B cell (primary cell): ENCODE results near the gene CDX1. TPM values are rescaled to one million over a fixed set of nuclear protein-coding genes. Genes with fewer than 3 reads are reported as not detected.

Experiments used
- ATAC-seq: fragments of 200-7000 bp; cut with Tn5 transposase; one replicate; pipeline ENCODE4 v1.10.0; 2021; ENCODE audit warnings: low read depth, mild to moderate bottlenecking, moderate number of reproducible peaks, moderate library complexity
- CTCF ChIA-PET: fragments of 350-600 bp; sonication (Branson Sonifier 250); formaldehyde crosslinking; loops from one replicate; lab custom pipeline; 2021; ENCODE audit warnings: antibody characterized with exemption, inconsistent platforms; lab: Charles Lee
- POLR2A ChIA-PET: fragments of 350-600 bp; sonication (Branson Sonifier 250); formaldehyde crosslinking; loops from one replicate; lab custom pipeline; 2021; ENCODE audit warnings: antibody characterized with exemption; lab: Charles Lee
- DNase-seq: peaks from one replicate; pipeline ENCODE4 v3.0.0; 2013
- H2AFZ ChIP-seq: 2 replicates; pipeline ENCODE4 v1.6.1; 2012; ENCODE audit warnings: mild to moderate bottlenecking, low read depth, low read length; ENCODE audit not compliant: insufficient read depth, poor library complexity, severe bottlenecking
- H3K27ac ChIP-seq, 2 donors: 1 replicate in 1 of 2; 2 replicates in 1 of 2; pipeline ENCODE4 v1.5.1; 2012 to 2013; ENCODE audit warnings: low read length in 2 of 2, mild to moderate bottlenecking in 2 of 2, moderate library complexity in 1 of 2
- H3K27me3 ChIP-seq, 4 experiments: fragments of 200-600 bp in 1 of 4; sonication (generic) in 1 of 4; replicated peaks in 1 of 4; 1 replicate in 2 of 4; 2 replicates in 2 of 4; pipeline versions ENCODE4 v1.6.1 to v1.7.0; 2013 to 2016; ENCODE audit warnings: low read length in 3 of 4, mild to moderate bottlenecking in 2 of 4, mixed read lengths in 1 of 4, moderate library complexity in 1 of 4; ENCODE audit not compliant: insufficient read depth in 4 of 4, control insufficient read depth in 3 of 4; ENCODE audit errors: control extremely low read depth in 1 of 4
- H3K36me3 ChIP-seq, 2 experiments: replicated peaks in 1 of 2; 1 replicate in 1 of 2; 2 replicates in 1 of 2; pipeline versions ENCODE4 v1.6.1 to v1.7.1; 2013; ENCODE audit warnings: low read length in 1 of 2; ENCODE audit not compliant: insufficient read depth in 2 of 2, control insufficient read depth in 1 of 2; ENCODE audit errors: control extremely low read depth in 1 of 2, extremely low read depth in 1 of 2
- H3K4me1 ChIP-seq, 2 donors: fragments of 200-600 bp in 1 of 2; sonication (generic) in 1 of 2; 1 replicate in 1 of 2; 2 replicates in 1 of 2; pipeline versions ENCODE4 v1.5.1 to v1.6.1; 2013 to 2017; ENCODE audit warnings: low read length in 2 of 2; ENCODE audit not compliant: control insufficient read depth in 2 of 2, insufficient read depth in 2 of 2
- H3K4me2 ChIP-seq: replicated peaks from 2 replicates; pipeline ENCODE3; 2012; ENCODE audit warnings: mild to moderate bottlenecking, low read depth, low read length; ENCODE audit not compliant: poor library complexity, severe bottlenecking
- H3K4me3 ChIP-seq, 5 experiments: fragments of 200-600 bp in 1 of 5; sonication (generic) in 1 of 5; 1 replicate in 3 of 5; 2 replicates in 2 of 5; pipeline versions ENCODE4 v1.5.1 to v1.7.0; 2011 to 2016; ENCODE audit warnings: low read length in 4 of 5, mild to moderate bottlenecking in 4 of 5, low read depth in 2 of 5, control low read depth in 1 of 5, moderate library complexity in 1 of 5; ENCODE audit not compliant: insufficient read depth in 1 of 5; ENCODE audit errors: control extremely low read depth in 1 of 5, extremely low read depth in 1 of 5
- H3K79me2 ChIP-seq: fragments of 200-600 bp; sonication (generic); one replicate; pipeline ENCODE4 v1.6.0; 2016; ENCODE audit warnings: low read length; ENCODE audit not compliant: control insufficient read depth, insufficient read depth
- H3K9ac ChIP-seq: fragments of 200-600 bp; sonication (generic); 2 replicates; pipeline ENCODE4 v1.6.1; 2017; ENCODE audit warnings: mild to moderate bottlenecking, low read length, moderate library complexity
- H3K9me3 ChIP-seq, 3 donors: one replicate each; pipeline versions ENCODE4 v1.6.1 to v1.7.1; 2013; ENCODE audit warnings: low read length in 2 of 3; ENCODE audit not compliant: control insufficient read depth in 2 of 3, insufficient read depth in 1 of 3; ENCODE audit errors: control extremely low read depth in 1 of 3
- H4K20me1 ChIP-seq: 2 replicates; pipeline ENCODE4 v1.6.0; 2012; ENCODE audit warnings: mild to moderate bottlenecking, low read length; ENCODE audit not compliant: insufficient read depth, control insufficient read depth, poor library complexity, severe bottlenecking
- H3K27ac Mint-ChIP-seq: one replicate; pipeline ENCODE4 v1.8.0; 2021; ENCODE audit warnings: mixed read lengths
- H3K27me3 Mint-ChIP-seq: one replicate; pipeline ENCODE4 v1.8.0; 2021; ENCODE audit warnings: mixed read lengths
- H3K4me1 Mint-ChIP-seq: one replicate; pipeline ENCODE4 v1.8.0; 2021; ENCODE audit warnings: mixed read lengths
- H3K4me3 Mint-ChIP-seq: one replicate; pipeline ENCODE4 v1.8.0; 2021; ENCODE audit warnings: mixed read lengths
- H3K9me3 Mint-ChIP-seq: one replicate; pipeline ENCODE4 v1.8.0; 2022; ENCODE audit warnings: mixed read lengths; ENCODE audit not compliant: insufficient read depth
- CTCF ChIP-seq: fragments of 200-600 bp; IDR thresholded peaks from one replicate; pipeline ENCODE4 v1.8.0; 2022; ENCODE audit warnings: antibody characterized with exemption, mild to moderate bottlenecking
- EZH2 ChIP-seq: IDR thresholded peaks from 2 replicates; pipeline ENCODE4 v1.6.1; 2012; ENCODE audit warnings: borderline replicate concordance, low read depth, mild to moderate bottlenecking, moderate library complexity, low read length; ENCODE audit not compliant: insufficient read depth, poor library complexity, severe bottlenecking
- WGBS: methylation state at CpG from one replicate; pipeline ENCODE4 v1.1.5; 2013; ENCODE audit warnings: missing lambda C conversion rate; ENCODE audit not compliant: insufficient coverage; 5-methylcytosine and 5-hydroxymethylcytosine counted together
- intact Hi-C: fragments of 100-400 bp; cut with micrococcal nuclease; formaldehyde crosslinking; loops from one replicate; pipeline ENCODE4 v1.10.0; 2022
- polyA plus RNA-seq: library from polyadenylated mRNA; depleted of rRNA; stranded (reverse); fragments of >200 nt; gene quantifications from 2 replicates; pipeline ENCODE4 v1.2.3, GENCODE V29; 2012
- total RNA-seq, 2 donors: library from RNA; stranded (reverse); fragments of 120-200 nt in 1 of 2; gene quantifications; 1 replicate in 1 of 2; 2 replicates in 1 of 2; pipeline versions ENCODE4 v1.2.3 to v1.2.4, GENCODE V29; 2013 to 2022

CDX1 gene
- total and polyA plus RNA-seq, 2 donors (not counting 1 experiment from before 2014, with no cell fraction given): not detected

GRCh38 chr5:150213530-150213929 lies 47.0 kb downstream of the CDX1 start:
- 90% methylated on average over 6 of the region's 6 CpGs for WGBS
- H4K20me1 ChIP-seq: no peaks in the 10 kb centered on the region
- CTCF ChIA-PET: interaction anchor here (0.9 to 2.7 kb wide), 3 partner anchors 20 to 575 kb away, joined by 3 to 10 read pairs (median 7); no protein-coding TSS in a partner anchor
- no peaks in the 10 kb centered on the region for H3K36me3 ChIP-seq
- POLR2A ChIA-PET: no interaction called here
- H3K27me3 Mint-ChIP-seq: peaks cover 24% of the 10 kb centered on the region
- H3K9ac ChIP-seq: no peak overlapping the region
- DNase-seq (no peak), ATAC-seq (no peak)
- H3K4me2 ChIP-seq: no peak overlapping the region
- peaks cover 0 to 5% (median 0%) of the 10 kb centered on the region in 3 donors for H3K9me3 ChIP-seq
- intact Hi-C loops: loop anchor here (10.0 kb wide), 1 partner anchor 179 kb away; no protein-coding TSS in a partner anchor
- H3K4me1 Mint-ChIP-seq: peaks cover 8% of the 10 kb centered on the region
- no peak overlapping the region for H3K27ac Mint-ChIP-seq
- H3K27ac ChIP-seq: no peak overlapping the region
- no peaks in the 10 kb centered on the region for H3K9me3 Mint-ChIP-seq
- H2AFZ ChIP-seq: no peak overlapping the region
- TF ChIP-seq CTCF: no peak
- TF ChIP-seq EZH2: no peak
- no peak overlapping the region for H3K4me3 Mint-ChIP-seq
- H3K79me2 ChIP-seq: no peaks in the 10 kb centered on the region
- peaks cover 10 to 11% of the 10 kb centered on the region in 2 donors for H3K4me1 ChIP-seq
- peaks cover 0 to 14% (median under 1%) of the 10 kb centered on the region in 4 experiments for H3K27me3 ChIP-seq
- H3K4me3 ChIP-seq: no peak overlapping the region

GRCh38 chr5:150214289-150214688 lies 47.7 kb downstream of the CDX1 start:
- peaks cover 17% of the 10 kb centered on the region for H3K27me3 Mint-ChIP-seq
- Histone ChIP-seq H3K36me3 (no peaks in the 10 kb centered on the region), H3K4me3 (no peak overlapping the region), H2AFZ (no peak overlapping the region), H3K27ac (no peak overlapping the region), H3K79me2 (no peaks in the 10 kb centered on the region), H3K9me3 (peaks cover 0 to 3% (median 0%) of the 10 kb centered on the region in 3 donors), H3K4me1 (peaks cover 2 to 6% of the 10 kb centered on the region in 2 donors), H3K4me2 (no peak overlapping the region), H4K20me1 (no peaks in the 10 kb centered on the region), H3K9ac (no peak overlapping the region), H3K27me3 (peaks cover 0 to 10% (median 2%) of the 10 kb centered on the region in 4 experiments)
- no peaks in the 10 kb centered on the region for H3K9me3 Mint-ChIP-seq
- H3K27ac Mint-ChIP-seq: no peak overlapping the region
- intact Hi-C loops: loop anchor here (10.0 kb wide), 1 partner anchor 179 kb away; no protein-coding TSS in a partner anchor
- no peak for ATAC-seq
- ChIA-PET CTCF (interaction anchor here (0.6 to 2.7 kb wide), 6 partner anchors 20 to 576 kb away, joined by 3 to 10 read pairs (median 4); no protein-coding TSS in a partner anchor), POLR2A (no interaction called here)
- H3K4me3 Mint-ChIP-seq: no peak overlapping the region
- peaks cover 3% of the 10 kb centered on the region for H3K4me1 Mint-ChIP-seq
- DNase-seq: no peak
- WGBS: 93% methylated on average over 7 of the region's 7 CpGs
- TF ChIP-seq EZH2: no peak
